ENCODE results near the gene LHX4. TPM values are rescaled to one million over a fixed set of nuclear protein-coding genes. Genes with fewer than 3 reads are reported as not detected.

The LHX4 gene
- total and polyA plus RNA-seq, 2 of the 8 experiments (the other 6 are each of a cell fraction or from before 2014, with no cell fraction given) = 0.85 to 4.9 TPM

DNA sequence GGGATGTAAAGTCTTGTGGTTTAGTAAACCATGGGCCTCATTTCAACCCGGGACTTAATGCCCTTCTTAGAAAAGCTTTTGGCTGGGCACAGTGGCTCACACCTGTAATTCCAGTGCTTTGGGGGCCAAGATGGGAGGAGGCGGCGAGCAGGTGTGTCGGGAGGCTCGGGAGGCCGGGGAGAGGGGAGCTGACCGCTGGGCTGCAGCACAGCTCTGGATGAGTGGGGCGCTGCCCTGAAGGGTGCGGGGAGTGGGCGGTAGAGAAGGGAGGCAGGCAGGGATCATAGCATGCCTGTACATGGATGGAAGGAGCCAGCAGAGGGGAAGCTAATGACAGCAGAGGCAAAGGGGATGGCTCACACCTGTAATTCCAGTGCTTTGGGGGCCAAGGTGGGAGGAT, 31.0 kb downstream of the LHX4 start:
- H3K27me3 ChIP-seq (replicated peaks in 1 of 4; ENCODE audit: control insufficient read depth in 3 of 4, extremely low read depth in 1 of 4, insufficient read depth in 3 of 4, low read length in 3 of 4) = no peaks in the 10 kb centered on the region
- no peaks in the 10 kb centered on the region for H3K23me2 ChIP-seq (ENCODE audit: low read depth, low read length)
- no peak overlapping the region for H3K4me3 ChIP-seq (ENCODE audit: extremely low read depth in 1 of 4, insufficient read depth in 2 of 4, low read depth in 3 of 4, low read length in 4 of 4)
- H2BK15ac ChIP-seq (ENCODE audit: low read length) = no peak overlapping the region
- H3K79me2 ChIP-seq (ENCODE audit: control insufficient read depth in 1 of 2, insufficient read depth in 2 of 2, low read length in 2 of 2) = no peaks in the 10 kb centered on the region
- H3K4me2 ChIP-seq (ENCODE audit: insufficient read depth in 1 of 2, low read depth in 2 of 2, low read length in 2 of 2) = no peak overlapping the region
- H2AFZ ChIP-seq (ENCODE audit: low read length) = no peak overlapping the region
- H4K20me1 ChIP-seq (replicated peaks in 1 of 2; ENCODE audit: control insufficient read depth in 1 of 2, insufficient read depth in 2 of 2, low read length in 2 of 2) = no peaks in the 10 kb centered on the region
- FAIRE-seq (no peak), DNase-seq (ENCODE audit: low read depth in 1 of 2, low spot score in 2 of 2) (no peak)
- H2AK5ac ChIP-seq (ENCODE audit: low read depth, low read length) = no peak overlapping the region
- H4K91ac ChIP-seq (replicated peaks; ENCODE audit: insufficient read length, low read length) = no peak overlapping the region
- no peak overlapping the region for H2BK20ac ChIP-seq (ENCODE audit: low read length)
- H2BK5ac ChIP-seq (ENCODE audit: low read depth, low read length) = no peak overlapping the region
- no peak overlapping the region for H3K9ac ChIP-seq (replicated peaks in 1 of 4; ENCODE audit: extremely low read depth in 1 of 4, low read depth in 3 of 4, low read length in 3 of 4)
- POLR2A ChIA-PET (ENCODE audit: partially characterized antibody) = interaction anchor here (0.8 to 1.4 kb wide), 3 partner anchors 12 to 93 kb away, joined by 4 to 5 read pairs (median 4); partner anchors contain the start of gene LHX4
- H3K18ac ChIP-seq (ENCODE audit: extremely low read depth, low read length) = no peak overlapping the region
- H3K79me1 ChIP-seq (ENCODE audit: low read depth, low read length) = no peaks in the 10 kb centered on the region
- 90% methylated on average over 10 of the region's 10 CpGs; no CpG with 5 or more reads in 1 of the 2 experiments for WGBS, 2 experiments (ENCODE audit: extremely low coverage in 1 of 2, insufficient coverage in 1 of 2, insufficient read length in 1 of 2, insufficient replicate concordance in 2 of 2, low coverage in 1 of 2, low lambda C conversion rate in 2 of 2, missing lambda C conversion rate in 1 of 2)
- peaks cover 0 to 13% (median 3%) of the 10 kb centered on the region in 4 experiments; a peak in 5 of 7 replicates for H3K4me1 ChIP-seq (replicated peaks in 1 of 4; ENCODE audit: control insufficient read depth in 3 of 4, insufficient read depth in 4 of 4, low read length in 3 of 4)
- H3K56ac ChIP-seq (replicated peaks; ENCODE audit: insufficient read length, low read depth, low read length) = no peak overlapping the region
- no peak overlapping the region for H3K23ac ChIP-seq (ENCODE audit: insufficient read length)
- no peak overlapping the region for H4K5ac ChIP-seq (ENCODE audit: insufficient read length, low read depth, low read length)
- H3K4ac ChIP-seq (replicated peaks; ENCODE audit: insufficient read length, low read depth, low read length) = no peak overlapping the region
- no peak overlapping the region for H3K27ac ChIP-seq (ENCODE audit: low read depth, low read length)
- H2BK12ac ChIP-seq (ENCODE audit: low read depth, low read length) = no peak overlapping the region
- no peaks in the 10 kb centered on the region for H3K9me3 ChIP-seq (ENCODE audit: insufficient read depth in 2 of 2, low read depth in 1 of 2, low read length in 1 of 2)
- H2BK120ac ChIP-seq (replicated peaks; ENCODE audit: low read depth, low read length) = no peak overlapping the region
- H4K8ac ChIP-seq (ENCODE audit: extremely low read depth, insufficient read depth, low read length) = no peak overlapping the region
- no peak overlapping the region for H3K14ac ChIP-seq (ENCODE audit: insufficient read length)
- H3K36me3 ChIP-seq (ENCODE audit: control insufficient read depth in 2 of 4, insufficient read depth in 4 of 4, low read length in 3 of 4) = no peaks in the 10 kb centered on the region
- CTCF ChIA-PET (ENCODE audit: partially characterized antibody) = interaction anchor here (0.6 to 17.1 kb wide), 16 partner anchors 8 to 222 kb away, joined by 3 to 244 read pairs (median 5); no protein-coding TSS in a partner anchor
- TF ChIP-seq RAD21 (IDR thresholded peaks at IDR 0.05 in 1 of 2, conservative IDR thresholded peaks at IDR 0.05 in 1 of 2; ENCODE audit: low read depth in 2 of 2, low read length in 2 of 2) (no peak), PHF8 (conservative IDR thresholded peaks at IDR 0.05; ENCODE audit: low read depth, low read length) (no peak), KDM5A (IDR thresholded peaks at IDR 0.05; ENCODE audit: low read length) (no peak), CTBP2 (IDR thresholded peaks at IDR 0.05; ENCODE audit: borderline replicate concordance, insufficient read depth, insufficient read length, low read length) (no peak), RNF2 (IDR thresholded peaks at IDR 0.05; ENCODE audit: borderline replicate concordance, low read depth, low read length, missing control alignments, poor library complexity, severe bottlenecking) (no peak), CBX8 (IDR thresholded peaks at IDR 0.05; ENCODE audit: borderline replicate concordance, low read depth, low read length) (no peak), YY1 (IDR thresholded peaks at IDR 0.05; ENCODE audit: low read depth, low read length) (no peak), HDAC6 (IDR thresholded peaks at IDR 0.05; ENCODE audit: low read depth, low read length) (no peak), GTF2F1 (IDR thresholded peaks at IDR 0.05; ENCODE audit: borderline replicate concordance, low read depth, low read length) (no peak), POLR2A (IDR thresholded peaks at IDR 0.05; ENCODE audit: control extremely low read depth in 1 of 2, low read depth in 2 of 2, low read length in 2 of 2) (no peak)
- TF ChIP-seq, protein P1, sequence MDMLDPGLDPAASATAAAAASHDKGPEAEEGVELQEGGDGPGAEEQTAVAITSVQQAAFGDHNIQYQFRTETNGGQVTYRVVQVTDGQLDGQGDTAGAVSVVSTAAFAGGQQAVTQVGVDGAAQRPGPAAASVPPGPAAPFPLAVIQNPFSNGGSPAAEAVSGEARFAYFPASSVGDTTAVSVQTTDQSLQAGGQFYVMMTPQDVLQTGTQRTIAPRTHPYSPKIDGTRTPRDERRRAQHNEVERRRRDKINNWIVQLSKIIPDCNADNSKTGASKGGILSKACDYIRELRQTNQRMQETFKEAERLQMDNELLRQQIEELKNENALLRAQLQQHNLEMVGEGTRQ (IDR thresholded peaks at IDR 0.05; ENCODE audit: low read length) = no peak

Measured in H1 (cell line).